ENCODE data around the gene ZYX. TPM values are rescaled to one million over a fixed set of nuclear protein-coding genes. Genes with fewer than 3 reads are reported as not detected.

ZYX gene
- 10 to 100 TPM; 10.7 to 18.3 TPM for total RNA-seq

GRCh38 chr7:143380646-143381426 lies at the start of gene ZYX:
Gene ZYX, plus strand, starts transcription at chr7:143381345. Its CDS starts 227 bp downstream, at chr7:143381572.

GRCh38 chr7:143362131-143363015 lies 18.8 kb upstream of the ZYX start, which contains the start of gene FAM131B:
Gene FAM131B, minus strand, starts transcription at chr7:143362713. Its CDS starts 110 bp downstream, at chr7:143362603.

GRCh38 chr7:143408686-143409561 lies 27.8 kb downstream of the ZYX start, which contains the start of gene EPHA1:
Gene EPHA1, minus strand, starts transcription at chr7:143408856. Its CDS starts 51 bp downstream, at chr7:143408805.

Small RNAs within 50 kb of the gene (small RNA-seq; reads per million reads assigned to genes)
- 0.35 to 1.1 reads per million in 2 donors for gene MIR6892

Other genes with a start within 250 kb of the ZYX start
- gene PIP, start 249.3 kb upstream of the ZYX start, total RNA-seq: not detected
- not detected for gene TAS2R39, start 197.9 kb upstream of the ZYX start, total RNA-seq
- not detected for gene TAS2R40, start 159.3 kb upstream of the ZYX start, total RNA-seq
- gene GSTK1, start 117.9 kb upstream of the ZYX start, total RNA-seq: 10 to 100 TPM; 88.9 to 90.9 TPM
- gene TMEM139, start 96.4 kb upstream of the ZYX start, total RNA-seq: not detected
- gene CASP2, start 93.0 kb upstream of the ZYX start, total RNA-seq: 10 to 100 TPM; 11.0 to 20.6 TPM
- gene CLCN1, start 65.2 kb upstream of the ZYX start, total RNA-seq: not detected
- gene FAM131B, start 18.6 kb upstream of the ZYX start, total RNA-seq: not detected
- gene EPHA1, start 27.5 kb downstream of the ZYX start, total RNA-seq: not detected
- not detected for gene TAS2R60, start 62.1 kb downstream of the ZYX start, total RNA-seq
- gene TAS2R41, start 96.5 kb downstream of the ZYX start, total RNA-seq: not detected
- not detected for gene CTAGE15, start 190.5 kb downstream of the ZYX start, total RNA-seq
- gene TCAF2, start 239.6 kb downstream of the ZYX start, total RNA-seq: under 1 TPM; 0.33 to 0.69 TPM